Esophagus muscularis mucosa (tissue), 4 donors: ENCODE results near the gene RFNG. TPM values are rescaled to one million over a fixed set of nuclear protein-coding genes. Genes with fewer than 3 reads are reported as not detected.

ENCODE experiments used
- DNase-seq: peaks from one replicate; pipeline ENCODE4 v3.0.0-alpha.2; 2017; ENCODE audit errors: extremely low spot score
- H3K27ac ChIP-seq, 4 donors: fragments of 200-600 bp; sonication (generic); replicated peaks in 1 of 4; 1 replicate in 3 of 4; 2 replicates in 1 of 4; pipeline ENCODE4 v1.5.1; 2016 to 2019; ENCODE audit warnings: mild to moderate bottlenecking in 1 of 4
- H3K27me3 ChIP-seq, 4 donors: fragments of 200-600 bp; sonication (generic); one replicate each; pipeline versions ENCODE4 v1.5.1 to v1.6.0; 2016 to 2019
- H3K36me3 ChIP-seq, 4 donors: fragments of 200-600 bp; sonication (generic); one replicate each; pipeline ENCODE4 v1.5.1; 2016 to 2019
- H3K4me1 ChIP-seq, 4 donors: fragments of 200-600 bp; sonication (generic); one replicate each; pipeline ENCODE4 v1.5.1; 2016 to 2019
- H3K4me3 ChIP-seq, 4 donors: fragments of 200-600 bp; sonication (generic); 1 replicate in 2 of 4; 2 replicates in 2 of 4; pipeline ENCODE4 v1.5.1; 2016 to 2019; ENCODE audit warnings: mild to moderate bottlenecking in 4 of 4, moderate library complexity in 1 of 4
- H3K9me3 ChIP-seq, 4 donors: fragments of 200-600 bp; sonication (generic); 1 replicate in 3 of 4; 2 replicates in 1 of 4; pipeline ENCODE4 v1.5.1; 2016 to 2019
- CTCF ChIP-seq, 3 experiments: fragments of 200-600 bp in 2 of 3; fragments of 450-650 bp in 1 of 3; sonication (generic) in 2 of 3; IDR thresholded peaks; one replicate each; pipeline ENCODE4 v1.5.1; 2017 to 2019; ENCODE audit warnings: antibody characterized with exemption in 3 of 3, mild to moderate bottlenecking in 2 of 3, moderate library complexity in 1 of 3
- EP300 ChIP-seq: sonication (generic); formaldehyde crosslinking; IDR thresholded peaks from one replicate; pipeline ENCODE4 v1.6.1; 2017; ENCODE audit warnings: antibody characterized with exemption
- POLR2A ChIP-seq: fragments of 450-650 bp; IDR thresholded peaks from one replicate; pipeline ENCODE4 v1.6.1; 2017; ENCODE audit warnings: antibody characterized with exemption, moderate library complexity, mild to moderate bottlenecking, low read depth
- POLR2AphosphoS5 ChIP-seq, 2 donors: sonication (generic); formaldehyde crosslinking; IDR thresholded peaks; one replicate each; pipeline ENCODE4 v1.6.1; 2017; ENCODE audit warnings: antibody characterized with exemption in 2 of 2
- WGBS: methylation state at CpG from one replicate; pipeline ENCODE4 v1.1.5; 2018; 5-methylcytosine and 5-hydroxymethylcytosine counted together
- intact Hi-C: fragments of 100-400 bp; cut with DNase I; formaldehyde crosslinking; loops from one replicate; pipeline ENCODE4 v1.15.1; 2023
- total RNA-seq, 4 donors: library from RNA; depleted of rRNA; stranded (reverse); fragments of >200 nt; gene quantifications; one replicate each; pipeline versions ENCODE4 v1.1.0 to v1.2.1, GENCODE V29; 2016

RFNG gene
- total RNA-seq, 4 donors from 2014 or later = 32.4 to 54.8 (median 42.5) TPM

- intact Hi-C loops = no loop called here
- TF ChIP-seq POLR2AphosphoS5 (IDR thresholded peaks at IDR 0.05) (no peak), EP300 (no peak), CTCF (IDR thresholded peaks at IDR 0.05) (no peak), POLR2A (no peak)
- H3K27me3 ChIP-seq = peaks cover 0 to 13% (median 6%) of the 10 kb centered on the region in 4 donors
- DNase-seq = no peak
- 51% methylated on average over 12 of the region's 23 CpGs for WGBS
- H3K9me3 ChIP-seq = no peaks in the 10 kb centered on the region
- peak overlapping the region; percentile 65 to 83 (median 66) for H3K4me3 ChIP-seq
- H3K4me1 ChIP-seq = peaks cover 22 to 33% (median 30%) of the 10 kb centered on the region in 4 donors
- H3K36me3 ChIP-seq = peaks cover 0 to 11% (median 3%) of the 10 kb centered on the region in 4 donors
- H3K27ac ChIP-seq = peak overlapping the region; percentile 92 to 98 (median 96)
Measured at GRCh38 chr17:82036634-82037091, 14.9 kb downstream of the RFNG start.

DNA sequence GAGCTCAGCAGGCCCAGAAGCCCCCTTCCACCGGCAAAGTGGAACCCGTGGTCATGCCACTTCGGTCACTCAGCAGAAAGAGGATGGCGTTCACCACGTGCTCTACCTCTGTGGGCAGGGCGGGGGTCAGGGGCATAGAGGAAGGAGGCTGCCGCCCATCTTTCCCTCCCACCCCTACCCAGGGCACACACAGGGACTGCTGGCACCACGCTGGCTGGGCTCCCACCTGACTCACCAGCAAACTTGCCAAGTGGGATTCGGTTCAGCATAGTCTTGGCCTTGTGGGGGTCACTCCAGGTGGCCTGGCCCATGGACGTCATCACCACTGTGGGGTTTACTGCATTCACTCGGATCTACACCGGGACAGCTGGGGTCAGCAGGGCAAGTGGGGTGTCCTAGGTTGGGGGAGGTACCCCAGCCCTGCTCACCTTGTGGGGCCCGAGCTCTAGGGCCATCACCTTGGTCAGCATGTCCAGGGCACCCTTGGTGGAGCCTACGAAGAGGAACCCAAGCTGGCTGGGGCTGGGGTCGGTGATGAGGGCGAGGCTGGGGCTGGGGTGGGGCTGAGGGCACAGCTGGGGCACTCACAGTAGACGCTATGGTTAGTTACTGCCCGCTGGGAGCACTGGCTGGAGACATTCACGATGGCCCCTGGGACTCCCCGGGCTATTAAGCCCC, 15.5 kb downstream of the RFNG start:
- TF ChIP-seq CTCF (IDR thresholded peaks at IDR 0.05) = no peak
- no peak for TF ChIP-seq POLR2A
- TF ChIP-seq EP300 = no peak
- TF ChIP-seq POLR2AphosphoS5 (IDR thresholded peaks at IDR 0.05) = no peak
- Histone ChIP-seq H3K4me1 (peaks cover 24 to 37% (median 32%) of the 10 kb centered on the region in 4 donors), H3K4me3 (peak overlapping the region; percentile 65 to 83 (median 66)), H3K9me3 (no peaks in the 10 kb centered on the region), H3K36me3 (peaks cover 0 to 11% (median 3%) of the 10 kb centered on the region in 4 donors), H3K27ac (peak overlapping the region; percentile 92 to 98 (median 96)), H3K27me3 (peaks cover 0 to 13% (median 6%) of the 10 kb centered on the region in 4 donors)
- WGBS = 88% methylated on average over 19 of the region's 20 CpGs
- intact Hi-C loops = no loop called here
- DNase-seq = no peak

- peaks cover 0 to 11% (median 3%) of the 10 kb centered on the region in 4 donors for H3K36me3 ChIP-seq
- peaks cover 0 to 13% (median 6%) of the 10 kb centered on the region in 4 donors for H3K27me3 ChIP-seq
- 83% methylated on average over 8 of the region's 8 CpGs for WGBS
- no peak for DNase-seq
- peaks cover 29 to 43% (median 39%) of the 10 kb centered on the region in 4 donors for H3K4me1 ChIP-seq
- H3K27ac ChIP-seq = no peak overlapping the region
- no peak overlapping the region for H3K4me3 ChIP-seq
- H3K9me3 ChIP-seq = no peaks in the 10 kb centered on the region
- intact Hi-C loops = no loop called here
- TF ChIP-seq POLR2AphosphoS5 (IDR thresholded peaks at IDR 0.05) (no peak), EP300 (no peak), POLR2A (no peak), CTCF (IDR thresholded peaks at IDR 0.05) (no peak)
Measured at GRCh38 chr17:82035488-82035887, 16.1 kb downstream of the RFNG start.

DNA sequence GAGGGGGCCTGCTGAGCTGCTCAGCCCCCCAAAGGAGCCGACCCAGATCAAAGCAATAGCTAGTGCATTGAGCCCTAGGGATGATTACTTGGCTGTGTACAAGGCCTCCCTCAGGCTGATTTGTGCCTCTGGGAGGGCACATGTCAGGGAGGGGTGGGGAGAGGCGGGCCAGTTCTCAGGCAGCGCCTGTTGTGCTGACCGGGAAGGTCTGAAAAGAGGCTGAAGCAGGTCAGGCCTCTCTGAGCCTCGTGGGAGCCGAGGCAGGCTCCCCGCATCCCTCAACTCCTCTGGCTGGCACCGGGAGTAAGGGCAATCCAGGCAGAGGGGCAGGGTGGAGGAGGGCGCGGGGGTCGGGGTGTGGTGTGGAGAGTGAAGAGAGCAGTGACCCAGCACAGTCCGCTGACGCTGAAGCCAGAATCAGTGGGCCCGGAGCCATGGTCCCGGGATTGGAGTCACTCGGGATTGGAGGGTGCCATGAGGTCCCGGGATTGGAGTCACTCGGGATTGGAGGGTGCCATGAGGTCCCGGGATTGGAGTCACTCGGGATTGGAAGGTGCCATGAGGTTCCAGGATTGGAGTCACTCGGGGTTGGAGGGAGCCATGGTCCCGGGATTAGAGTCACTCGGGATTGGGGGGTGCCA, 17.1 kb downstream of the RFNG start:
- H3K4me1 ChIP-seq = peaks cover 34 to 51% (median 46%) of the 10 kb centered on the region in 4 donors
- no peak for DNase-seq
- no peak overlapping the region for H3K4me3 ChIP-seq
- H3K27ac ChIP-seq = no peak overlapping the region
- no peak for TF ChIP-seq EP300
- no peak for TF ChIP-seq POLR2A
- TF ChIP-seq CTCF (IDR thresholded peaks at IDR 0.05) = no peak
- no peak for TF ChIP-seq POLR2AphosphoS5 (IDR thresholded peaks at IDR 0.05)
- WGBS = 81% methylated on average over 19 of the region's 23 CpGs
- peaks cover 0 to 11% (median 3%) of the 10 kb centered on the region in 4 donors for H3K36me3 ChIP-seq
- H3K27me3 ChIP-seq = peaks cover 0 to 13% (median 6%) of the 10 kb centered on the region in 4 donors
- intact Hi-C loops = loop anchor here (5.0 kb wide), 1 partner anchor 63 kb away; the partner anchor contains the start of gene FASN
- no peaks in the 10 kb centered on the region for H3K9me3 ChIP-seq
